Cardiac fibroblast (primary cell): ENCODE measurements around the gene CPTP.
A peak's percentile ranks its signal among the peaks of the same experiment; 100 is the strongest.

Source experiments
- DNase-seq, 2 donors: peaks; one replicate each; pipeline versions ENCODE4 v3.0.0 to v3.0.0-alpha.2; 2010; ENCODE audit warnings: low read depth in 2 of 2
- H3K4me3 ChIP-seq, 2 donors: replicated peaks in 1 of 2; 1 replicate in 1 of 2; 2 replicates in 1 of 2; pipeline ENCODE4 v1.5.1; 2011; ENCODE audit warnings: low read depth in 2 of 2, low read length in 2 of 2, mild to moderate bottlenecking in 2 of 2, moderate library complexity in 1 of 2
- TF ChIP-seq, protein P1 (sequence below): IDR thresholded peaks from one replicate; pipeline ENCODE4 v1.5.1; 2011; ENCODE audit warnings: low read depth, mild to moderate bottlenecking, low read length, inconsistent platforms

Gene CPTP

DNA sequence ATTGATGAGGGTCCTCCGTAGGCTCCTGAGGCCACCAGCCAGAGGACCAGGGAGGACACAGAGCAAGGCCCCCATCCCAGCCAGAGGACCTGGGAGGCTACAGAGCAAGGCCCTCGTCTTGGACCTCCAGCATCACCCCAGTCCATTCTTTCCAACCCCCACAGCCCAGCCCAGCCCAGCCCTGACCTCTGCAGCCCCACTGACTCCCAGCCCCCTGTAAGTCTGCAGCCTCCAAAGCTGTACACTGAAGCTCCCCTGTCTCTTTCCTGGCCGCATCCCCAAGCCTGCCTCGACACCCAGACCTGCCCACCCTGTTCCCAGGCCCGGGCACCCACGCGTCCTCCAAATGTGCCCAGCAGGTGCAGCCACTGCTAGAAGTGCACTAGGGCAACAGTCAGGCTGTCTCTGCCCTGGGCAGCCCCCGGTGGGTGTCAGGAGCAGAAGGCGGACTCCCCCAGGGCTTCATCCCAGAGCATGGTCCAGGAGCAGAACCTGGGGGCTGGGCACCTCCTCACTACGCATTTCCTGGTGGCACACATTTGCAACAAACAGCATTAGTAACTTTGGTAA is 22.5 kb downstream of the CPTP start:
- TF ChIP-seq, protein P1, sequence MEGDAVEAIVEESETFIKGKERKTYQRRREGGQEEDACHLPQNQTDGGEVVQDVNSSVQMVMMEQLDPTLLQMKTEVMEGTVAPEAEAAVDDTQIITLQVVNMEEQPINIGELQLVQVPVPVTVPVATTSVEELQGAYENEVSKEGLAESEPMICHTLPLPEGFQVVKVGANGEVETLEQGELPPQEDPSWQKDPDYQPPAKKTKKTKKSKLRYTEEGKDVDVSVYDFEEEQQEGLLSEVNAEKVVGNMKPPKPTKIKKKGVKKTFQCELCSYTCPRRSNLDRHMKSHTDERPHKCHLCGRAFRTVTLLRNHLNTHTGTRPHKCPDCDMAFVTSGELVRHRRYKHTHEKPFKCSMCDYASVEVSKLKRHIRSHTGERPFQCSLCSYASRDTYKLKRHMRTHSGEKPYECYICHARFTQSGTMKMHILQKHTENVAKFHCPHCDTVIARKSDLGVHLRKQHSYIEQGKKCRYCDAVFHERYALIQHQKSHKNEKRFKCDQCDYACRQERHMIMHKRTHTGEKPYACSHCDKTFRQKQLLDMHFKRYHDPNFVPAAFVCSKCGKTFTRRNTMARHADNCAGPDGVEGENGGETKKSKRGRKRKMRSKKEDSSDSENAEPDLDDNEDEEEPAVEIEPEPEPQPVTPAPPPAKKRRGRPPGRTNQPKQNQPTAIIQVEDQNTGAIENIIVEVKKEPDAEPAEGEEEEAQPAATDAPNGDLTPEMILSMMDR: no peak

GRCh38 chr1:1347663-1348419 is 23.2 kb downstream of the CPTP start:
- TF ChIP-seq, protein P1: no peak
- H3K4me3 ChIP-seq: peak overlapping the region; percentile 61 to 74
- peak in 1 of 2 donors; percentile 31 for DNase-seq

More for the DNA sequence above, 22.5 kb downstream of the CPTP start:
- DNase-seq: no peak
- peak overlapping the region in 1 of 2 donors; percentile 74 for H3K4me3 ChIP-seq

GRCh38 chr1:1348420-1349255 is 24.0 kb downstream of the CPTP start:
- H3K4me3 ChIP-seq: peak overlapping the region; percentile 73 to 74
- peak; percentile 47 to 55 for DNase-seq

DNA sequence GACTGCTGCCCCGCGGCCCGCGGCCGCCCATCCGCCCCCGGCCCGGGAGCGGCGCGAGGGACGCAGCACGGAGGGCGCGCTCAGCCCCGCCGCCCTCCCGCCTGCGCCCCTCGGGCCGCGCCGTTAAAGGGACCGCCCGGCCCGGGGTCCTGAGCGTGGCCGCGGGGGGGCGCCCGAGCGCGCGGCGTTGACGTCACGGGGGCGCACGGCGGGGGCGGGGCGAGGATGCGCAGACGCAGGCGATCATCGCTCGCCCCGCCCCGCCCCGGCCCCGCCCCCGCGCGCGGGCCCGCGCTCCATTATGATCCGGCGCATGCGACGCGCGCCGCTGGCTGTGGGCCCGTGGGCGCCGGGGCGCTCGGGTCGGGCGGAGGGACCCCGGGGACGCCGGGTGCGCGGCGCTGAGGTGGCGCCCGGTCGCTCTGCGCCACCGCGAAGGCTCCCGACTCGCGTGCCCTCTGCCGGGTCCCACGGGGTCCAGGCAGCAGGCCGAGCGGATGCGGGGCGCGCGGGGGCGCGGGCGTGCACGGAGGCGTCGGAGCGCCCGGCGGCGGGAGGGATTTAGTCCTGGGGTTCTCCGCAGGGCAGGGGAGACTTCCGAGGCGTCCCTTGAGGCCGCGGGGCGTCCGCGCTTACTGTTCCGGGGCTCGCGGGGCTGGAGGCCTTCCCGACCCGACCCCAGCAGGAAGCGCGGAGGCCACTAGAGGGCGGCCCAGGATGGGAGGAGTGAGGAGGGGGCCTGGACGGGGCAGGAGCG is 24.8 kb downstream of the CPTP start, which contains the start of gene DVL1:
Gene DVL1, minus strand, starts transcription at position 163 of the 757 bp plus-strand sequence. CDS start 353 bp downstream, outside the sequence.
- peak; percentile 53 to 70 for DNase-seq
- TF ChIP-seq, protein P1: peak; percentile 47
- H3K4me3 ChIP-seq: peak within 1 kb of the TSS; percentile 73 to 74

More at GRCh38 chr1:1348420-1349255, 24.0 kb downstream of the CPTP start:
- TF ChIP-seq, protein P1: no peak

- H3K4me3 ChIP-seq: peak overlapping the region; percentile 1 to 8
These were observed 27.2 kb downstream of the CPTP start for GRCh38 chr1:1351511-1352427.

More at GRCh38 chr1:1351511-1352427, 27.2 kb downstream of the CPTP start:
- DNase-seq: peak in 1 of 2 donors; percentile 45
- TF ChIP-seq, protein P1: no peak
